ENCODE results near the gene NUP50. TPM values are rescaled to one million over a fixed set of nuclear protein-coding genes. Genes with fewer than 3 reads are reported as not detected.

NUP50 gene
- total RNA-seq, 1 donor = 41.9 TPM

DNA sequence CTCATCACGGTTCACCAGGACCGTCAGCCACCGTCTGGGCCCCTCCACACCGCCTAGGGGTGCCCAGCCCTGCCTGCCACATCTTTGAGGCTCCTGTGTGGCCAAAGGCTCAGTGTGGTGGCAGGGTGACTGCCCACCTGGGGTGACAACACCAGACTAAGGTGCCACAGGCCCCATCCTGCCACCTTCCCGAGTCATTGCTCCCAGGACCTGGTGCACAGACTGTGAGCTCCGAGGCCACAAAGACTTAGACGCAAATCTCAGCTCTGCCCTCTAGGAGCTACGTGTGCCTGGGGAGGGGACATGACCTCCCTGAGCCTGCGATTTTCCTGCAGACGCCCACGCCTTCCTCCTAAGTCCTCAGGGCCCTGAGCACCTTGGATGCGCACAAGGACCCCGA, 40.5 kb downstream of the NUP50 start:
- TF ChIP-seq, protein P1, sequence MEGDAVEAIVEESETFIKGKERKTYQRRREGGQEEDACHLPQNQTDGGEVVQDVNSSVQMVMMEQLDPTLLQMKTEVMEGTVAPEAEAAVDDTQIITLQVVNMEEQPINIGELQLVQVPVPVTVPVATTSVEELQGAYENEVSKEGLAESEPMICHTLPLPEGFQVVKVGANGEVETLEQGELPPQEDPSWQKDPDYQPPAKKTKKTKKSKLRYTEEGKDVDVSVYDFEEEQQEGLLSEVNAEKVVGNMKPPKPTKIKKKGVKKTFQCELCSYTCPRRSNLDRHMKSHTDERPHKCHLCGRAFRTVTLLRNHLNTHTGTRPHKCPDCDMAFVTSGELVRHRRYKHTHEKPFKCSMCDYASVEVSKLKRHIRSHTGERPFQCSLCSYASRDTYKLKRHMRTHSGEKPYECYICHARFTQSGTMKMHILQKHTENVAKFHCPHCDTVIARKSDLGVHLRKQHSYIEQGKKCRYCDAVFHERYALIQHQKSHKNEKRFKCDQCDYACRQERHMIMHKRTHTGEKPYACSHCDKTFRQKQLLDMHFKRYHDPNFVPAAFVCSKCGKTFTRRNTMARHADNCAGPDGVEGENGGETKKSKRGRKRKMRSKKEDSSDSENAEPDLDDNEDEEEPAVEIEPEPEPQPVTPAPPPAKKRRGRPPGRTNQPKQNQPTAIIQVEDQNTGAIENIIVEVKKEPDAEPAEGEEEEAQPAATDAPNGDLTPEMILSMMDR (IDR thresholded peaks at IDR 0.05; ENCODE audit: insufficient read depth, low read depth, low read length) = no peak
- DNase-seq (ENCODE audit: low read depth) = no peak
- H3K4me3 ChIP-seq (ENCODE audit: low read depth, low read length) = no peak overlapping the region

DNA sequence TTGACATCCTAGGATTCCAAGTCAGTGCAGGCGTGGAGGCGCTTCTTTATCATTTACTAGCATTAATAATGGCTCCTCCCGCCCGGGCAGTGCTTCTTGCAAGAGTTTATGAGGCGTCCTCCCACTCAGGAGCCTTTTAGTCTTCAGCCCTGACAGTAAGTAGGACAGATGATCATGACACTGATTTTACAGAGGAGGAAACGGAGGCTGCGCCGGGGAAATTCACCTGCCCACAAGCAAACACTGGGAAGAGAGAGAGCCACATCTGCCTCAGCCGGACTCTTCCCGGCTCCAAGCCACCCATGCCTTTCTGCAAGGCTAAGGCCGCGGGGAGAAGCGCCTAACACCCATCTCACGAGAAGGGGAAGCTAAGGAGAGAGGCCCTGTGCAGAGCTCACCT, 41.1 kb downstream of the NUP50 start:
- no peak overlapping the region for H3K4me3 ChIP-seq (ENCODE audit: low read depth, low read length)
- DNase-seq (ENCODE audit: low read depth) = no peak
- TF ChIP-seq, protein P1 (IDR thresholded peaks at IDR 0.05; ENCODE audit: insufficient read depth, low read depth, low read length) = no peak

DNA sequence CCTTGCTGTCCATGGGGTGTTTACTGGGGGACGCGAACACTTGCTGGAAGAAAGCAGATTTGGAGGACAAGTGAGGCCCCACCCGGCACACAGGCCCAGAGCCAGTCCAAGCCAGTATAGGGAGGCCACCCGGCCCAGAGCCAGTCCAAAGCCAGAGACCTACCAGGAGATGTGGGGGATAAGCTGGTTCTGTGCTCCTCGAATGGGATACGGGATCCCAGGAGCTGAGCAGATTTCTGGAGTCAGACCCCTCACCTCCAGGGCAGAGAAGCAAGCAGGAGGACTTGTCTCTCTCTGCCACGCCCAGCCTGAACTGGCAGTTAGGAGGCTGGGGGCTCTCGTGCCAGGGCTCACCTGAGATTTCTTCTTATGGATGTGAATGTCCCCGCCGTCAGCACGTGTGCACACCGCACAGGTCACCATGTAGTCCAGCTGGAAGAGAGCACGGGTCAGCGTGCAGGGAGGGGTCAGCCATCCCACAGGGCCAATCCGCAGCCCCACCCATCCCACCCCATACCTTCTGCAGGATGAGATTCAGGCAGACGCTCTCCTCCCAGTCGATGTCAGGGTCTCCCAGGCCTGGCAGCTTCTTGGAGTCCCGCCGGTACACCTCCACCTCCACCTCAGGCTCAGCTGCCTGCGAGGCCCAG, 41.7 kb downstream of the NUP50 start:
- no peak for DNase-seq (ENCODE audit: low read depth)
- H3K4me3 ChIP-seq (ENCODE audit: low read depth, low read length) = no peak overlapping the region
- TF ChIP-seq, protein P1 (IDR thresholded peaks at IDR 0.05; ENCODE audit: insufficient read depth, low read depth, low read length) = no peak

DNA sequence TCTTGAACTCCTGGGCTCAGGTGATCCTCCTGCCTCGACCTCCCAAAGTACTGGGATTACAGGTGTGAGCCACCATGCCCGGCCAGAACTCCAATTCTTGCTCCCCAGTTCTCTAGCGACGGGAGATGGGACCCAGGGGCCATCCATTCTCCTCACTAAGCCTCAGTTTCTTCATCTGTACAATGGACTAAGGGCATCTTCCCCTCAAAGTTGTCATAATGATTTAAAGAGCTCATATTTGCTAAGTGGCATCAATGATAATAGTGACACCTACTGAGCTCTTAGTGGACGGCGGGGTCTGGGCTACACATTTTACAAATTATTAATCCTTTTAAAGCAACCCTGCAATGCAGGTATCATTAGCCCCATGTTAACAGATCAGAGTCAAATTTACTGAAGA, 42.5 kb downstream of the NUP50 start:
- no peak overlapping the region for H3K4me3 ChIP-seq (ENCODE audit: low read depth, low read length)
- TF ChIP-seq, protein P1 (IDR thresholded peaks at IDR 0.05; ENCODE audit: insufficient read depth, low read depth, low read length) = no peak

DNA sequence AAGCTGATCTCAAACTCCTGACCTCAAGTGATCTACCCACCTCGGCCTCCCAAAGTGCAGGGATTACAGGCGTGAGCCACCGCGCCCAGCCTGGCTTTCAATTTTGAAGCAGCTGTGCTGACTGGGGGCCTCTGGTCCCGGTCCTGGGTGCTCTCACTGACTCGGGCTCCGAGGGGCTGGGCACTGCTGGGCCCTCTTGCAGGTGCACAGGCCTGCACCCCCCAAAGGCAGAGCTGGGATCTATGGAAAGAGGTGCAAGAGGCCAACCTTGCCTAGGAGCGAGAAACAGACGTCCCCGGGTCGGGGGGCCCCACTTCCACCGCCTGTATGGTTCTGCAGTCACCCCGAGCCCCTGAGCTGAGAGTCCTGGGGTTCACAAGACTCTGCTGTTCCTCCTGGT, 43.8 kb downstream of the NUP50 start:
- H3K4me3 ChIP-seq (ENCODE audit: low read depth, low read length) = no peak overlapping the region
- TF ChIP-seq, protein P1 (IDR thresholded peaks at IDR 0.05; ENCODE audit: insufficient read depth, low read depth, low read length) = no peak
- no peak for DNase-seq (ENCODE audit: low read depth)

More for the DNA sequence above, 42.5 kb downstream of the NUP50 start:
- no peak for DNase-seq (ENCODE audit: low read depth)

DNA sequence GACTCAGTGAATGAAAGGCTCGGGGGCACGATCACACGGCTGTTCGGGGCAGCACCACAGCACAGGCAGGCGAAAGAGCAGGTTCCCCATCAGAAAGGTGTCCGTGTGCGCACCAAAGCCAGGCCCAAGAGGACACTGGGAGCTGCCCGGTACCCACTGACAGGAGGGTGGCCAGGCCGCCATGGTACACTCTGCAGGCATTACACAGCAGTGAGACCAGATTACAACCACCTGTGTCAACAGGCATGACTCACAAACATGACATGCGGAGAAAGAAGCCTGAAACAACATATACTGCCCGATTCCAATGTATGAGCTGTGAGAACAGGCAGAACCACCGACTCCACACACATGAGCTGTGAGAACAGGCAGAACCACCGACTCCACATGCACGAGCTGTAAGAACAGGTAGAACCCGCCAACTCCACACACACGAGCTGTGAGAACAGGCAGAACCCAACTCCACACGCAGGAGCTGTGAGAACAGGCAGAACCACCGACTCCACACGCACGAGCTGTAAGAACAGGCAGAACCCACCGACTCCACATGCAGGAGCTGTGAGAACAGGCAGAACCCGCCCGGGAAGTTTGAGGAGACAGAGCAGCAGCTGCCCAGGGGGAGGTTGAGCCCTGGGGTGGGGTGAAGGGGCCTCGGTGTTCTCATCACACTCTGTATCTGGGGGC, 44.4 kb downstream of the NUP50 start:
- TF ChIP-seq, protein P1 (IDR thresholded peaks at IDR 0.05; ENCODE audit: insufficient read depth, low read depth, low read length) = no peak
- DNase-seq (ENCODE audit: low read depth) = no peak
- no peak overlapping the region for H3K4me3 ChIP-seq (ENCODE audit: low read depth, low read length)

DNA sequence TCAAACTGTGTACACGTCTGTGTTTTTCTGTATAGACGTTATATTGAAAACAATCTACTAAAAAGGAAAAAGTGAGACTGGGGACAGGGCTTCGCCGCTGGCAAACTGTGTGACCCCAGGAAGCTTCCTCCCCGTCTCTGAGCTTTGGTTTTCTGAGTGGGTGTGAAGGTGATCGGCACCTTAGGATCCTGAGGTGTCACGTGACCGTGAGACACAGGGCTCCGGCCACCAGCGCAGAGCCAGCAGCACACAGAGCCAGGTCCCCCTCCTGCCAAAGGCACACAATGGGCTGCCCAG, 44.9 kb downstream of the NUP50 start:
- no peak for DNase-seq (ENCODE audit: low read depth)
- TF ChIP-seq, protein P1 (IDR thresholded peaks at IDR 0.05; ENCODE audit: insufficient read depth, low read depth, low read length) = no peak
- no peak overlapping the region for H3K4me3 ChIP-seq (ENCODE audit: low read depth, low read length)

All from fibroblast of villous mesenchyme (primary cell).